DND-41 (cell line): ENCODE measurements around the gene ZMIZ1.

ENCODE experiments used
- ATAC-seq: fragments of 200-7000 bp; cut with Tn5 transposase; 3 replicates; pipeline ENCODE4 v1.9.1; 2021; ENCODE audit warnings: low read depth; ENCODE audit not compliant: insufficient read depth
- DNase-seq: peaks from one replicate; pipeline ENCODE4 v3.0.0-alpha.2; 2020
- H2AFZ ChIP-seq: 2 replicates; pipeline ENCODE4 v1.6.0; 2012; ENCODE audit warnings: low read depth, low read length
- H3K27ac ChIP-seq: 2 replicates; pipeline ENCODE4 v1.5.1; 2012; ENCODE audit warnings: low read length, inconsistent platforms
- H3K27me3 ChIP-seq: fragments of 200-600 bp; sonication (generic); 2 replicates; pipeline ENCODE4 v1.6.0; 2012; ENCODE audit warnings: low read length, mild to moderate bottlenecking, inconsistent platforms; ENCODE audit not compliant: insufficient read depth, poor library complexity
- H3K36me3 ChIP-seq: 2 replicates; pipeline ENCODE4 v1.5.1; 2012; ENCODE audit warnings: low read length, inconsistent platforms; ENCODE audit not compliant: insufficient read depth
- H3K4me1 ChIP-seq: 2 replicates; pipeline ENCODE4 v1.5.1; 2012; ENCODE audit warnings: mild to moderate bottlenecking, low read length; ENCODE audit not compliant: insufficient read depth
- H3K4me2 ChIP-seq: 2 replicates; pipeline ENCODE4 v1.6.0; 2012; ENCODE audit warnings: mild to moderate bottlenecking, moderate library complexity, low read length, inconsistent platforms; ENCODE audit not compliant: insufficient read depth
- H3K4me3 ChIP-seq, 2 experiments: fragments of 200-600 bp in 1 of 2; shearing (Covaris generic) in 1 of 2; 2 replicates each; pipeline ENCODE4 v1.5.1; 2012 to 2016; ENCODE audit warnings: inconsistent platforms in 2 of 2, low read length in 2 of 2, mild to moderate bottlenecking in 2 of 2, low read depth in 1 of 2, moderate library complexity in 1 of 2
- H3K79me2 ChIP-seq: 2 replicates; pipeline ENCODE4 v1.6.0; 2012; ENCODE audit warnings: low read length, inconsistent platforms; ENCODE audit not compliant: insufficient read depth
- H3K9ac ChIP-seq: 2 replicates; pipeline ENCODE4 v1.6.0; 2012; ENCODE audit warnings: low read depth, mild to moderate bottlenecking, inconsistent platforms, low read length, moderate library complexity
- H3K9me3 ChIP-seq: 2 replicates; pipeline ENCODE4 v1.5.1; 2012; ENCODE audit warnings: low read length, moderate library complexity, mild to moderate bottlenecking, inconsistent platforms; ENCODE audit not compliant: insufficient read depth, severe bottlenecking
- H4K20me1 ChIP-seq: 2 replicates; pipeline ENCODE4 v1.6.0; 2012; ENCODE audit warnings: low read length; ENCODE audit not compliant: insufficient read depth
- EZH2 ChIP-seq: IDR thresholded peaks from 3 replicates; pipeline ENCODE4 v1.6.1; 2012; ENCODE audit warnings: borderline replicate concordance, low read depth, mild to moderate bottlenecking, moderate library complexity, low read length, inconsistent platforms; ENCODE audit not compliant: severe bottlenecking
- TF ChIP-seq, protein P1 (sequence below): IDR thresholded peaks from 2 replicates; pipeline ENCODE4 v1.5.1; 2012; ENCODE audit warnings: borderline replicate concordance, low read length, moderate library complexity, mild to moderate bottlenecking; ENCODE audit not compliant: poor library complexity, severe bottlenecking; ENCODE audit errors: extremely low read depth

The ZMIZ1 gene

DNA sequence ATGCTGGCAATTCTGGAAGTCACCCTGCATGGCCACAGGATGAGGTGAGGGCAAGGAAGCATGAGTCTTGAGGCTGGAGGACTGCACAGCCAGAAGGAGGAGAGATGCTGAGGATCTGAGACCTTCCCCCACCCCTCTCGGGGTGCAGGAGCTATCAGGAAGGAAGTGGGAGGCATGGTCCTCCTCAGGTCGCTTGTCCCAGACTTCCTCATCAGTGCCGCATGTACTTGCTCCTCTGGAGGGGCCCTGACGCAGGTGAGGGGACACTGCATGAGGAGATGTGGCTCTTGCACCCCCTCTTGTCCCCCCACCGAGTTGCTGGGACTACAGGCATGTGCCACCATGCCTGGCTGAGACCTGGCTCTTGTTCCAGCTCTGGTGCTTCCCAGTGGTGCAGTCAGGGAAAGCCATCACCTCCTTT is 5.7 kb upstream of the ZMIZ1 start:
- Histone ChIP-seq H3K4me1 (peaks cover 15% of the 10 kb centered on the region), H3K36me3 (no peaks in the 10 kb centered on the region), H3K27ac (no peak overlapping the region), H3K27me3 (no peaks in the 10 kb centered on the region), H2AFZ (no peak overlapping the region), H3K9ac (no peak overlapping the region), H3K9me3 (no peaks in the 10 kb centered on the region), H3K79me2 (no peaks in the 10 kb centered on the region), H3K4me3 (no peak overlapping the region), H3K4me2 (no peak overlapping the region), H4K20me1 (no peaks in the 10 kb centered on the region)
- ATAC-seq (no peak), DNase-seq (no peak)
- TF ChIP-seq, protein P1, sequence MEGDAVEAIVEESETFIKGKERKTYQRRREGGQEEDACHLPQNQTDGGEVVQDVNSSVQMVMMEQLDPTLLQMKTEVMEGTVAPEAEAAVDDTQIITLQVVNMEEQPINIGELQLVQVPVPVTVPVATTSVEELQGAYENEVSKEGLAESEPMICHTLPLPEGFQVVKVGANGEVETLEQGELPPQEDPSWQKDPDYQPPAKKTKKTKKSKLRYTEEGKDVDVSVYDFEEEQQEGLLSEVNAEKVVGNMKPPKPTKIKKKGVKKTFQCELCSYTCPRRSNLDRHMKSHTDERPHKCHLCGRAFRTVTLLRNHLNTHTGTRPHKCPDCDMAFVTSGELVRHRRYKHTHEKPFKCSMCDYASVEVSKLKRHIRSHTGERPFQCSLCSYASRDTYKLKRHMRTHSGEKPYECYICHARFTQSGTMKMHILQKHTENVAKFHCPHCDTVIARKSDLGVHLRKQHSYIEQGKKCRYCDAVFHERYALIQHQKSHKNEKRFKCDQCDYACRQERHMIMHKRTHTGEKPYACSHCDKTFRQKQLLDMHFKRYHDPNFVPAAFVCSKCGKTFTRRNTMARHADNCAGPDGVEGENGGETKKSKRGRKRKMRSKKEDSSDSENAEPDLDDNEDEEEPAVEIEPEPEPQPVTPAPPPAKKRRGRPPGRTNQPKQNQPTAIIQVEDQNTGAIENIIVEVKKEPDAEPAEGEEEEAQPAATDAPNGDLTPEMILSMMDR = no peak
- TF ChIP-seq EZH2 = no peak

DNA sequence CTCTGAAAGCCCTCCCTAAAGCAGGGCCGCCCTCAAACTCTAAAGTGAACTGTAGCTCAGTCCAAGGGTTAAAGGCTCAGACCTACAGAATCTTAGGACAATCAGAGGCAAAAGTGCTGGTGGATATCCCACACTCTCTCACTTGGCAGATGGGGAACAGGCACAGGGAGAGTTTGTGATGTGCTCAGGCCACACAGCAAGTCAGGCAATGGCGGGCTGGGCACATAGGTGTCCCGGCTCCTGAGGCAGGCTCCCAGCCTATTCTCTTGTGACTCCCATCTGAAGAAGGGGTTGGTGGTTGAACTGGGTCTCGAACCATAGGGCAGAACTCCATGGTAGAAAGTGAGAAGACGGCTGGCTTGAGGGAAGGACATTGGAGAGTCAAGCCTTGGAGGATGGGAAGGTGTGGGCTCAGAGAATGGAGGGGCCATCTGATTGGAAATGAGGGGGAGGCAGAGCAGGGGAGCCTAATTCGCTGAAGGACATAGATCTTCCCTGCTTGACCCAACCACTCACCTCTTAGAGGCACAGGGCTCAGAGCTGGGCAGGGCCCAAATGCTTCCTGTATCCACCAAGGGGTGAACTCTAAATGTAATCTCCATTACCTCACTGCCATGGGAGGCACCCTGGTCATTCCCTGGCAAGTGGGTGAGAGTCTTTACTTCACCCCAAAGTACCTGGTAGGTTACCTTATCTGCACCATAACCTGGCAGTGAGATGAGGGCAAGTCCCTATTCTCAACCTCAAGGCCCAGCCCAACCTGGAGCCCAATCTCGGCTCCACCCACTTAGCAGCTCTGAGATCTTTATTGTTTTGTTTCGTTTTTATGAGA is 4.9 kb upstream of the ZMIZ1 start:
- no peaks in the 10 kb centered on the region for H3K79me2 ChIP-seq
- H3K27ac ChIP-seq = no peak overlapping the region
- ATAC-seq (no peak), DNase-seq (no peak)
- H2AFZ ChIP-seq = no peak overlapping the region
- no peaks in the 10 kb centered on the region for H3K36me3 ChIP-seq
- H3K4me1 ChIP-seq = peaks cover 20% of the 10 kb centered on the region
- H3K4me3 ChIP-seq = no peak overlapping the region
- TF ChIP-seq EZH2 = no peak
- TF ChIP-seq, protein P1 = no peak
- no peak overlapping the region for H3K9ac ChIP-seq
- H3K9me3 ChIP-seq = no peaks in the 10 kb centered on the region
- H3K4me2 ChIP-seq = no peak overlapping the region
- H4K20me1 ChIP-seq = no peaks in the 10 kb centered on the region
- H3K27me3 ChIP-seq = no peaks in the 10 kb centered on the region

DNA sequence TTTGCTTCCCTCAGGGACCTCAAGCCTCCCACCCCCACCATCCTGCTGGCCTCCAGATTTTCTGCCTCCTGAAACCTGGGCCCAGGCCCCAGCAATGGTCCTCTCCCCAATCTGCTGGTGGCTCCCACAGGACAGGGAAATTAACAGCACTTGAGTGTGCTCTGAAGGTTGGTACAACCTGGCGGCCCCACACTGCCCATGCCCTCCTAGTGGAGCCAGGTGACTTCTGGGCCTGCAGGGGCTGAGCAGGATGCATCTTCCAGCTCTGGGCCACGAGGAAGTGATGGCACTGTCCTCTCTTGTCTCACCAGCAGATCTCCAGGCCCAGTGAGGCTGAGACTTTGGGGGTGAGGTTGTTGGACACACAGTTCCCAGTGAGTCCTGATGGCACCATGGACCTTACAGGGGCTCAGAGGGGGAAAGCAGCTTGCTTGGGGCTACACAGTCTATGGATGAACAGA is 3.6 kb upstream of the ZMIZ1 start:
- Histone ChIP-seq H3K4me2 (no peak overlapping the region), H3K9me3 (no peaks in the 10 kb centered on the region), H3K4me1 (peaks cover 20% of the 10 kb centered on the region), H4K20me1 (peaks cover 3% of the 10 kb centered on the region; the same call in 1 of the 2 replicates), H3K27ac (no peak overlapping the region), H3K9ac (no peak overlapping the region), H3K27me3 (no peaks in the 10 kb centered on the region), H3K79me2 (peaks cover 7% of the 10 kb centered on the region), H3K4me3 (no peak overlapping the region), H2AFZ (no peak overlapping the region), H3K36me3 (no peaks in the 10 kb centered on the region)
- ATAC-seq (no peak), DNase-seq (no peak)
- TF ChIP-seq, protein P1 = no peak
- TF ChIP-seq EZH2 = no peak
